Activated T-cell treated with anti-CD3 and anti-CD28 coated beads, Interleukin-2, amount 50 U/mL, for 72 hours (primary cell): ENCODE data around the gene BORCS6. TPM values are rescaled to one million over a fixed set of nuclear protein-coding genes. Genes with fewer than 3 reads are reported as not detected.

ENCODE experiments used
- ATAC-seq, 2 donors: fragments of 150-1000 bp; cut with Tn5 transposase; replicated peaks in 1 of 2; 2 replicates each; pipeline ENCODE4 v1.10.0; 2021; ENCODE audit warnings: moderate library complexity in 2 of 2, mild to moderate bottlenecking in 1 of 2
- DNase-seq, 2 donors: peaks; one replicate each; pipeline ENCODE4 v3.0.0; 2021 to 2022; ENCODE audit warnings: mixed read lengths in 1 of 2
- H3K27ac Mint-ChIP-seq: one replicate; pipeline ENCODE4 v1.8.0; 2022; ENCODE audit warnings: mild to moderate bottlenecking, moderate library complexity, mixed read lengths
- H3K27me3 Mint-ChIP-seq: one replicate; pipeline ENCODE4 v1.8.0; 2022; ENCODE audit warnings: low read depth, mixed read lengths
- H3K36me3 Mint-ChIP-seq, 2 donors: one replicate each; pipeline ENCODE4 v1.8.0; 2022; ENCODE audit warnings: mixed read lengths in 2 of 2, mild to moderate bottlenecking in 1 of 2; ENCODE audit not compliant: insufficient read depth in 2 of 2
- H3K4me1 Mint-ChIP-seq: one replicate; pipeline ENCODE4 v1.8.0; 2022; ENCODE audit warnings: low read depth, mixed read lengths
- H3K4me3 Mint-ChIP-seq, 2 donors: one replicate each; pipeline ENCODE4 v1.8.0; 2022; ENCODE audit warnings: mild to moderate bottlenecking in 2 of 2, mixed read lengths in 2 of 2, moderate library complexity in 2 of 2
- H3K9me3 Mint-ChIP-seq, 2 donors: one replicate each; pipeline ENCODE4 v1.8.0; 2022; ENCODE audit warnings: mixed read lengths in 2 of 2
- total RNA-seq, 2 donors: library from RNA; stranded (reverse); gene quantifications; one replicate each; pipeline ENCODE4 v1.2.3, GENCODE V29; 2022

Gene BORCS6
- total RNA-seq, 2 donors from 2014 or later: 9.6 TPM

DNA sequence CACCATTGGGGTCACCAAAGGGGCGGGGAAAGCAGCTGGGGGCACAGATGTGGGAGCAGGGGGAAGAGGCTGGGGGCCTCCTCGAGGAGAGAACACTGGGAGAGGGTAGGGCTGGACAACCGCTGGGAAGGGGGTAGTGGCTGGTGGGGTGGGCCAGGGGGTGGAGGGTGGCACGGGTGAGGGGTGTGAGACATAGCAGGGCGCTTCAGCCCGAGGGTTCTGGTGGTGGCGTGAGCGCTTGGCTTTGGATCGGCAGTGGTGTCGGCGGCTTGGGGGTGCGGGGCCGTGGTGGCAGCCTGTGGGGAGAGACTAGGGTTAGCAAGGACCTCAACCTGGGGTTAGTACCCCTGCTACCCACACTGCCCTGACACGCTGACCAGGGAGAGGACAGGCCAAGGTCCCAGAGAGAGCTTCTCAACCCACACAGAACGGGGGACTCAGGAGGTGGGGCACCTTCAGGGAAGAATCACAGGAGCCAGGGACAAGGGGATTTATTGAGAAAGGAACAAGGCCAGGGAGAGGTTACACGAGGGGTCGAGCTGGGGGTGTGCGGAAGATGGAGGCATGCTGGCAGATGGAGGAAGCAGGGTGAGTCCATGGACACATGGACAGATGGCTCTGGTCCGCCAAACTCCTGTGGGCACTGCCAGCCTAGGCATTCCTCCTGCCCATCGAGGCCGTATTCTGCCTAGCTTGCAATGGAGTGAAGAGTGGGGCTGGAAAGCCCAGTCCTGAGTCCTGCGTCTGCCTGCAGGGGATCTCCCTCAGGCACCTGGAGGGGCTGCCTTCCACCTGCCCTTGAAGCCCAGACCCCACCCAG is 46.2 kb downstream of the BORCS6 start:
- DNase-seq (no peak), ATAC-seq (no peak)
- Mint-ChIP-seq H3K36me3 (peaks cover 12 to 26% of the 10 kb centered on the region in 2 donors), H3K9me3 (no peaks in the 10 kb centered on the region), H3K4me1 (no peaks in the 10 kb centered on the region), H3K27me3 (no peaks in the 10 kb centered on the region), H3K27ac (peak overlapping the region; percentile 8), H3K4me3 (no peak overlapping the region)

- Mint-ChIP-seq H3K4me1 (no peaks in the 10 kb centered on the region), H3K27me3 (no peaks in the 10 kb centered on the region), H3K9me3 (no peaks in the 10 kb centered on the region), H3K27ac (no peak overlapping the region), H3K4me3 (no peak overlapping the region), H3K36me3 (peaks cover 12 to 22% of the 10 kb centered on the region in 2 donors)
- DNase-seq (no peak), ATAC-seq (no peak)
These were observed 46.9 kb downstream of the BORCS6 start for GRCh38 chr17:8142887-8143580.

DNA sequence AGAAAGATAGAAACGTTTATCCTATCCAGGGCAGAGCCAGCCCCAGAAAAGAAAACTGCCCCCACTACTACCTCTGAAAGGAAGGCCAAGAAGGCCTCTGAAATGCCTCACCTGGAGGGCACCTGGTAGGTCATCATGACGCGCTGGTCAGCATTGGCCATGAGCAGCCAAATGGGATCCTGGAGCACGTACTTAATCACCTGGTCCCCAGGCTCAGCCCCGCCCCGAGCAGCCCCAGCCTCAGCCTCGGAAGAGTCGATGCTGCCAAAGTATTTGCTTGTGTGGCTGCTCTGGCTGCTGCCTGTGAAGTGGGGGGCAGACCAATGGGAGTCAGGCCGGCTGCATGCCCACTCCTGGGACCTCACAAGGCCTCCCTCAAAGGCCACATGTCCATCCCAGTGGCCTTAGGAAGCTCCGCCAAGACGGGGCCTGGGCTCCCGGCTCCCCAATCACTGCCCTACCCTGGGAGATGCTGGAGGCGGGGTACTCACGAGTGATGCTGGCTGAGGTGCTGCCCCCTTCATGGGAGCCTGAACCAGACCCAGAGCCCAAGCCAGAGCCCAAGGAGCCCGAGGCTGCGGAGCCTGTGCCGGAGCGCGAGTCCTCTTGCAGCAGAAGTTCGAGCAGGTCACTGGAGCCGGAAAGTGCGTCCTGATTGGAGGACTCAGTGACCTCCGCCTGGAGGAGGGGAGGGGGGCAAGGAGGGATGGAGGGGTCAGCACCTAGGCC is 47.7 kb downstream of the BORCS6 start:
- no peak overlapping the region for H3K4me3 Mint-ChIP-seq
- H3K36me3 Mint-ChIP-seq: peaks cover 9 to 20% of the 10 kb centered on the region in 2 donors
- H3K4me1 Mint-ChIP-seq: no peaks in the 10 kb centered on the region
- H3K9me3 Mint-ChIP-seq: no peaks in the 10 kb centered on the region
- ATAC-seq (no peak), DNase-seq (no peak)
- H3K27me3 Mint-ChIP-seq: no peaks in the 10 kb centered on the region
- H3K27ac Mint-ChIP-seq: no peak overlapping the region

- no peaks in the 10 kb centered on the region for H3K27me3 Mint-ChIP-seq
- DNase-seq (no peak), ATAC-seq (no peak)
- no peak overlapping the region for H3K4me3 Mint-ChIP-seq
- H3K4me1 Mint-ChIP-seq: no peaks in the 10 kb centered on the region
- H3K36me3 Mint-ChIP-seq: peaks cover 9 to 17% of the 10 kb centered on the region in 2 donors
- no peak overlapping the region for H3K27ac Mint-ChIP-seq
- H3K9me3 Mint-ChIP-seq: no peaks in the 10 kb centered on the region
These were observed 48.2 kb downstream of the BORCS6 start for GRCh38 chr17:8141741-8142140.

DNA sequence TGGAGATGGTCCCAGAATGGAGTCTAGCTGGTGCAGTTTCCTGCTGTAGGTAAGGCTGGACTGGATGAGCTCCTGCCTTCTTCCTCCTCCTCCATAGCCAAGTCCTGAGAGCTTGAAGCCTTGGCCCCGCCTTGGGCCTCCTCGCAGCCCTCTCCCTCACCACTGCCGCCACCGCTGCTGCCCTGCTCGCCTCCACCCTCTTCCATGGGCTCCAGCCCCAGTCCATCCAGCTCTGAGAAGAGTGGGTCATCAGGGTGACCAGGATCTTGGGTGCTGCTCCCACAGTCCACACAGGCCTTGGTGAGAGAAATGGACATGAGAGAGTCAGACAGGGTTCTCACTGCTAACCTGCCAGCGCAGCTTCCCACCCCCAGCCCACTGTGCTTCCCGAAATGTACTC is 48.9 kb downstream of the BORCS6 start:
- no peak overlapping the region for H3K4me3 Mint-ChIP-seq
- no peaks in the 10 kb centered on the region for H3K9me3 Mint-ChIP-seq
- no peaks in the 10 kb centered on the region for H3K27me3 Mint-ChIP-seq
- ATAC-seq (no peak), DNase-seq (no peak)
- H3K36me3 Mint-ChIP-seq: peaks cover 7 to 12% of the 10 kb centered on the region in 2 donors
- H3K27ac Mint-ChIP-seq: no peak overlapping the region
- no peaks in the 10 kb centered on the region for H3K4me1 Mint-ChIP-seq

GRCh38 chr17:8140065-8141029 is 49.6 kb downstream of the BORCS6 start:
- Mint-ChIP-seq H3K4me3 (no peak overlapping the region), H3K9me3 (no peaks in the 10 kb centered on the region), H3K36me3 (peaks cover 7% of the 10 kb centered on the region in 2 donors), H3K27me3 (no peaks in the 10 kb centered on the region), H3K27ac (no peak overlapping the region), H3K4me1 (no peaks in the 10 kb centered on the region)
- ATAC-seq: no peak
- DNase-seq: no peak

GRCh38 chr17:8138672-8139371 is 51.2 kb downstream of the BORCS6 start:
- H3K27ac Mint-ChIP-seq: no peak overlapping the region
- no peaks in the 10 kb centered on the region for H3K4me1 Mint-ChIP-seq
- no peaks in the 10 kb centered on the region for H3K9me3 Mint-ChIP-seq
- no peak overlapping the region for H3K4me3 Mint-ChIP-seq
- peak; percentile 96 to 97 for DNase-seq
- peak; percentile 94 for ATAC-seq
- peaks cover 5 to 7% of the 10 kb centered on the region in 2 donors for H3K36me3 Mint-ChIP-seq
- H3K27me3 Mint-ChIP-seq: no peaks in the 10 kb centered on the region

DNA sequence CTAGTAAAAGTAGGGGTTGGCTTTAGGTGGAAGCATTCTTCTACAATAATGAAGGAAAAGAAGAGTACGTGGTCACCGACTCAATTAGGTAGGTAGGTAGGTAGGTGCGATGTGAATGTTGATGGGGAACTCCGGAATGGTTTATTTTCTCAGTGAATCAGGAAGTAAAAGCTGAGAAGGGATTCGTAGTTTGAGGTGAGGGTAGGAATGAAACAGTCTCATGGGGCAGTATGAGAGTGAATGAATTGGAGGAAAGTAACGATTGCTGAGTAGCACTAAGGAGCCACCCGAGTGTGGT is 51.7 kb downstream of the BORCS6 start:
- DNase-seq (no peak), ATAC-seq (no peak)
- peaks cover 5 to 7% of the 10 kb centered on the region in 2 donors for H3K36me3 Mint-ChIP-seq
- H3K4me3 Mint-ChIP-seq: no peak overlapping the region
- H3K9me3 Mint-ChIP-seq: no peaks in the 10 kb centered on the region
- no peaks in the 10 kb centered on the region for H3K4me1 Mint-ChIP-seq
- no peak overlapping the region for H3K27ac Mint-ChIP-seq
- no peaks in the 10 kb centered on the region for H3K27me3 Mint-ChIP-seq

Other genes with a start within 250 kb of the BORCS6 start
- under 1 TPM in 1 of 2 donors, not detected in 1; 0.34 TPM for gene GUCY2D, start 187.6 kb downstream of the BORCS6 start, total RNA-seq
- under 1 TPM; 0.14 TPM for gene ALOX15B, start 151.1 kb downstream of the BORCS6 start, total RNA-seq
- 1 to 10 TPM; 1.3 to 4.1 TPM for gene ALOX12B, start 102.5 kb downstream of the BORCS6 start, total RNA-seq
- not detected for gene ALOXE3, start 71.7 kb downstream of the BORCS6 start, total RNA-seq
- gene HES7, start 66.1 kb downstream of the BORCS6 start, total RNA-seq: 1 to 10 TPM; 1.5 to 4.3 TPM
- gene PER1, start 37.8 kb downstream of the BORCS6 start, total RNA-seq: 10 to 100 TPM; 58.2 to 78.5 TPM
- gene VAMP2, start 27.2 kb downstream of the BORCS6 start, total RNA-seq: 10 to 100 TPM; 71.3 to 73.6 TPM
- gene TMEM107, start 13.8 kb downstream of the BORCS6 start, total RNA-seq: 10 to 100 TPM; 45.1 to 50.8 TPM
- 100 to 1,000 TPM; 146 to 167 TPM for gene AURKB, start 20.4 kb upstream of the BORCS6 start, total RNA-seq
- 10 to 100 TPM; 48.2 to 62.9 TPM for gene CTC1, start 57.9 kb upstream of the BORCS6 start, total RNA-seq
- gene PFAS, start 59.1 kb upstream of the BORCS6 start, total RNA-seq: 10 to 100 TPM; 59.9 to 72.2 TPM
- gene RANGRF, start 98.5 kb upstream of the BORCS6 start, total RNA-seq: 10 to 100 TPM; 59.2 to 73.8 TPM
- 1 to 10 TPM; 5.3 to 6.1 TPM for gene SLC25A35, start 105.2 kb upstream of the BORCS6 start, total RNA-seq
- not detected for gene ARHGEF15, start 120.1 kb upstream of the BORCS6 start, total RNA-seq
- not detected for gene ODF4, start 149.7 kb upstream of the BORCS6 start, total RNA-seq
- gene RPL26, start 193.0 kb upstream of the BORCS6 start, total RNA-seq: 1,000 to 10,000 TPM; 3,459 to 3,692 TPM
- under 1 TPM; 0.07 to 0.19 TPM for gene RNF222, start 207.6 kb upstream of the BORCS6 start, total RNA-seq
- gene NDEL1, start 245.7 kb upstream of the BORCS6 start, total RNA-seq: 10 to 100 TPM; 65.1 to 74.2 TPM